Lower lobe of right lung (tissue), 2 donors: ENCODE measurements around the gene ITPRID2. TPM values are rescaled to one million over a fixed set of nuclear protein-coding genes. Genes with fewer than 3 reads are reported as not detected.
A peak's percentile ranks its signal among the peaks of the same experiment; 100 is the strongest.

Experiments used
- ATAC-seq, 2 donors: fragments of 200-7000 bp; cut with Tn5 transposase; one replicate each; pipeline ENCODE4 v1.9.1; 2020 to 2022; ENCODE audit warnings: mild to moderate bottlenecking in 2 of 2, moderate library complexity in 2 of 2
- DNase-seq: peaks from one replicate; pipeline ENCODE4 v3.0.0-alpha.2; 2020
- H3K27ac ChIP-seq: fragments of 200-600 bp; one replicate; pipeline ENCODE4 v1.8.0; 2022
- H3K27me3 ChIP-seq: fragments of 200-600 bp; one replicate; pipeline ENCODE4 v1.8.0; 2022; ENCODE audit warnings: low read depth
- H3K36me3 ChIP-seq: fragments of 200-600 bp; one replicate; pipeline ENCODE4 v1.8.0; 2022; ENCODE audit warnings: mild to moderate bottlenecking
- H3K4me1 ChIP-seq: fragments of 200-600 bp; one replicate; pipeline ENCODE4 v1.8.0; 2022
- H3K4me3 ChIP-seq: fragments of 200-600 bp; one replicate; pipeline ENCODE4 v1.8.0; 2022; ENCODE audit warnings: mild to moderate bottlenecking
- H3K9me3 ChIP-seq: fragments of 200-600 bp; one replicate; pipeline ENCODE4 v1.8.0; 2022
- CTCF ChIP-seq: fragments of 200-600 bp; IDR thresholded peaks from one replicate; pipeline ENCODE4 v1.8.0; 2022; ENCODE audit warnings: antibody characterized with exemption, mild to moderate bottlenecking
- intact Hi-C: fragments of 100-400 bp; cut with DNase I; formaldehyde crosslinking; loops from one replicate; pipeline ENCODE4 v1.11.0; 2022
- total RNA-seq: library from RNA; stranded (reverse); fragmentation: NEBNext Ultra II Directional; extraction: Animal tissue kit (Norgen Biotek cat#: 25700); gene quantifications from one replicate; pipeline ENCODE4 v1.2.1, GENCODE V29; 2021
- donor health status: DM: no; HTN: yes; CAD: no; lungs with severe emphysema.

The ITPRID2 gene
- total RNA-seq, 1 donor from 2014 or later, result 190 TPM

GRCh38 chr2:181887045-181887444, 4.5 kb upstream of the ITPRID2 start:
- DNase-seq (no peak), ATAC-seq (no peak)
- no peaks in the 10 kb centered on the region for H3K36me3 ChIP-seq
- TF ChIP-seq CTCF, result no peak
- no peaks in the 10 kb centered on the region for H3K4me1 ChIP-seq
- H3K27me3 ChIP-seq, result no peaks in the 10 kb centered on the region
- intact Hi-C loops, result no loop called here
- no peak overlapping the region for H3K27ac ChIP-seq
- no peak overlapping the region for H3K4me3 ChIP-seq
- H3K9me3 ChIP-seq, result no peaks in the 10 kb centered on the region

- Histone ChIP-seq H3K9me3 (no peaks in the 10 kb centered on the region), H3K36me3 (no peaks in the 10 kb centered on the region), H3K4me1 (peaks cover 17% of the 10 kb centered on the region), H3K27me3 (no peaks in the 10 kb centered on the region), H3K27ac (no peak overlapping the region), H3K4me3 (no peak overlapping the region)
- ATAC-seq, result no peak
- DNase-seq, result no peak
- TF ChIP-seq CTCF, result no peak
- intact Hi-C loops, result no loop called here
These were observed 1.8 kb upstream of the ITPRID2 start for GRCh38 chr2:181889776-181890175.

- TF ChIP-seq CTCF, result no peak
- ATAC-seq (no peak), DNase-seq (no peak)
- no peak overlapping the region for H3K4me3 ChIP-seq
- H3K36me3 ChIP-seq, result no peaks in the 10 kb centered on the region
- H3K27me3 ChIP-seq, result no peaks in the 10 kb centered on the region
- intact Hi-C loops, result no loop called here
- no peaks in the 10 kb centered on the region for H3K9me3 ChIP-seq
- H3K27ac ChIP-seq, result no peak overlapping the region
- H3K4me1 ChIP-seq, result peaks cover 22% of the 10 kb centered on the region
These were observed 1.3 kb upstream of the ITPRID2 start for GRCh38 chr2:181890271-181890670.

- TF ChIP-seq CTCF, result peak; percentile 13
These were observed 652 bp downstream of the ITPRID2 start for GRCh38 chr2:181891966-181892798.

GRCh38 chr2:181892799-181893435, 1.4 kb downstream of the ITPRID2 start:
- DNase-seq (no peak), ATAC-seq (no peak)
- no peaks in the 10 kb centered on the region for H3K9me3 ChIP-seq
- no peaks in the 10 kb centered on the region for H3K36me3 ChIP-seq
- H3K4me1 ChIP-seq, result peaks cover 48% of the 10 kb centered on the region
- TF ChIP-seq CTCF, result no peak
- no peaks in the 10 kb centered on the region for H3K27me3 ChIP-seq
- intact Hi-C loops, result no loop called here
- H3K4me3 ChIP-seq, result peak overlapping the region; percentile 81
- H3K27ac ChIP-seq, result peak overlapping the region; percentile 97

More at GRCh38 chr2:181891966-181892798, 652 bp downstream of the ITPRID2 start:
- no peaks in the 10 kb centered on the region for H3K9me3 ChIP-seq
- peak overlapping the region; percentile 81 for H3K4me3 ChIP-seq
- H3K4me1 ChIP-seq, result peaks cover 41% of the 10 kb centered on the region
- ATAC-seq, result peak; percentile 75 to 84
- no peaks in the 10 kb centered on the region for H3K27me3 ChIP-seq
- H3K27ac ChIP-seq, result peak overlapping the region; percentile 97
- H3K36me3 ChIP-seq, result no peaks in the 10 kb centered on the region
- intact Hi-C loops, result no loop called here
- peak; percentile 84 for DNase-seq
